Right atrium auricular region (tissue), 2 donors: ENCODE measurements around the gene TAAR9. TPM values are rescaled to one million over a fixed set of nuclear protein-coding genes. Genes with fewer than 3 reads are reported as not detected.
"Not testable (repeated sequence)": the region's sequence is repeated elsewhere in the genome, so short reads cannot be mapped to it uniquely, and the experiment has no call there.

Source experiments
- DNase-seq: peaks from one replicate; pipeline ENCODE4 v3.0.0-alpha.2; 2019; ENCODE audit warnings: low spot score
- H3K27ac ChIP-seq, 2 donors: fragments of 200-600 bp; sonication (generic); 1 replicate in 1 of 2; 2 replicates in 1 of 2; pipeline ENCODE4 v1.5.1; 2016 to 2019
- H3K27me3 ChIP-seq, 2 donors: fragments of 200-600 bp; sonication (generic); one replicate each; pipeline versions ENCODE4 v1.5.1 to v1.6.0; 2017 to 2019
- H3K36me3 ChIP-seq: fragments of 200-600 bp; sonication (generic); one replicate; pipeline ENCODE4 v1.5.1; 2016
- H3K4me1 ChIP-seq, 2 donors: fragments of 200-600 bp; sonication (generic); one replicate each; pipeline versions ENCODE4 v1.5.1 to v1.6.0; 2017 to 2019
- H3K4me3 ChIP-seq, 2 donors: fragments of 200-600 bp; sonication (generic); 1 replicate in 1 of 2; 2 replicates in 1 of 2; pipeline ENCODE4 v1.5.1; 2017 to 2019; ENCODE audit warnings: mild to moderate bottlenecking in 1 of 2, moderate library complexity in 1 of 2
- H3K9me3 ChIP-seq, 2 donors: fragments of 200-600 bp; sonication (generic); one replicate each; pipeline ENCODE4 v1.5.1; 2019
- CTCF ChIP-seq, 2 donors: fragments of 200-600 bp; sonication (generic); IDR thresholded peaks; one replicate each; pipeline ENCODE4 v1.5.1; 2019; ENCODE audit warnings: antibody characterized with exemption in 2 of 2
- total RNA-seq, 2 donors: library from RNA; depleted of rRNA; stranded (reverse); fragments of >200 nt; gene quantifications; one replicate each; pipeline ENCODE4 v1.1.0, GENCODE V29; 2016

Gene TAAR9
- total RNA-seq, 2 donors from 2014 or later = not detected

- Histone ChIP-seq H3K4me3 (no peak overlapping the region), H3K4me1 (no peaks in the 10 kb centered on the region), H3K27me3 (no peaks in the 10 kb centered on the region), H3K27ac (no peak overlapping the region), H3K9me3 (no peaks in the 10 kb centered on the region), H3K36me3 (no peaks in the 10 kb centered on the region)
- no peak for TF ChIP-seq CTCF (IDR thresholded peaks at IDR 0.05)
- no peak for DNase-seq
Observed at GRCh38 chr6:132524646-132525045, 13.4 kb upstream of the TAAR9 start.

- no peak for TF ChIP-seq CTCF (IDR thresholded peaks at IDR 0.05)
- Histone ChIP-seq H3K4me1 (no peaks in the 10 kb centered on the region), H3K9me3 (no peaks in the 10 kb centered on the region), H3K36me3 (no peaks in the 10 kb centered on the region), H3K27me3 (no peaks in the 10 kb centered on the region), H3K27ac (no peak overlapping the region), H3K4me3 (no peak overlapping the region)
- DNase-seq = no peak
Observed at GRCh38 chr6:132525866-132526265, 12.2 kb upstream of the TAAR9 start.

GRCh38 chr6:132526461-132526860 is 11.6 kb upstream of the TAAR9 start:
- H3K27ac ChIP-seq = no peak overlapping the region
- H3K27me3 ChIP-seq = no peaks in the 10 kb centered on the region
- no peaks in the 10 kb centered on the region for H3K36me3 ChIP-seq
- H3K4me3 ChIP-seq = no peak overlapping the region
- H3K9me3 ChIP-seq = no peaks in the 10 kb centered on the region
- H3K4me1 ChIP-seq = no peaks in the 10 kb centered on the region
- DNase-seq = no peak
- no peak for TF ChIP-seq CTCF (IDR thresholded peaks at IDR 0.05)

- Histone ChIP-seq H3K4me1 (no peaks in the 10 kb centered on the region), H3K27me3 (no peaks in the 10 kb centered on the region), H3K9me3 (no peaks in the 10 kb centered on the region), H3K36me3 (no peaks in the 10 kb centered on the region), H3K27ac (no peak overlapping the region), H3K4me3 (no peak overlapping the region)
- no peak for DNase-seq
- TF ChIP-seq CTCF (IDR thresholded peaks at IDR 0.05) = no peak
Observed at GRCh38 chr6:132527791-132528190, 10.3 kb upstream of the TAAR9 start.

- H3K27me3 ChIP-seq = no peaks in the 10 kb centered on the region
- no peak for DNase-seq
- H3K27ac ChIP-seq = no peak overlapping the region
- peak; percentile 53 to 87 for TF ChIP-seq CTCF (IDR thresholded peaks at IDR 0.05)
- H3K4me3 ChIP-seq = no peak overlapping the region
- no peaks in the 10 kb centered on the region for H3K36me3 ChIP-seq
- H3K9me3 ChIP-seq = no peaks in the 10 kb centered on the region
- no peaks in the 10 kb centered on the region for H3K4me1 ChIP-seq
Observed at GRCh38 chr6:132530293-132530974, 7.6 kb upstream of the TAAR9 start.

- H3K36me3 ChIP-seq, H3K27ac ChIP-seq, H3K4me1 ChIP-seq, H3K9me3 ChIP-seq, H3K27me3 ChIP-seq, H3K4me3 ChIP-seq, DNase-seq: not testable (repeated sequence)
Observed at GRCh38 chr6:132534546-132534945, 3.5 kb upstream of the TAAR9 start.
